ENCODE measurements around the gene CCDC124.

The CCDC124 gene

DNA sequence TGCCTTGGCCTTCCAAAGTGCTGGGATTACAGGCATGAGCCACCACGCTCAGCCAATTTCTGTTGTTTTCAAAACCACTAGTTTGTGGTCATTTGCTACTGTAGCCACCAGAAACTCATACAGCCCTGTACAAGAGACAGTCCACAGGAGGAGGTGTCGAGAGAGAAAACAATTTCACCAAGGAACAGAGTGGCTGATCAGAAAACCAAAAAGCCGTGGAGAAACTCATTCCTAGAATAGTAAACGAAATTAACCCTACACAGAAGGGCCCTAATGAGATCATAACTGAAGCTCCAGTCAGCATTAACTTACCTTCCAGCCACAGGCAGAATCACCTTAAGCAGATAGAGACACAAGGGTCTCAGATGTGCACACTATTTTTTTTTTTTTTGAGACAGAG lies 3.8 kb upstream of the CCDC124 start:
- peaks cover 12% of the 10 kb centered on the region for H3K79me2 ChIP-seq (ENCODE audit: insufficient read depth, low read length)

DNA sequence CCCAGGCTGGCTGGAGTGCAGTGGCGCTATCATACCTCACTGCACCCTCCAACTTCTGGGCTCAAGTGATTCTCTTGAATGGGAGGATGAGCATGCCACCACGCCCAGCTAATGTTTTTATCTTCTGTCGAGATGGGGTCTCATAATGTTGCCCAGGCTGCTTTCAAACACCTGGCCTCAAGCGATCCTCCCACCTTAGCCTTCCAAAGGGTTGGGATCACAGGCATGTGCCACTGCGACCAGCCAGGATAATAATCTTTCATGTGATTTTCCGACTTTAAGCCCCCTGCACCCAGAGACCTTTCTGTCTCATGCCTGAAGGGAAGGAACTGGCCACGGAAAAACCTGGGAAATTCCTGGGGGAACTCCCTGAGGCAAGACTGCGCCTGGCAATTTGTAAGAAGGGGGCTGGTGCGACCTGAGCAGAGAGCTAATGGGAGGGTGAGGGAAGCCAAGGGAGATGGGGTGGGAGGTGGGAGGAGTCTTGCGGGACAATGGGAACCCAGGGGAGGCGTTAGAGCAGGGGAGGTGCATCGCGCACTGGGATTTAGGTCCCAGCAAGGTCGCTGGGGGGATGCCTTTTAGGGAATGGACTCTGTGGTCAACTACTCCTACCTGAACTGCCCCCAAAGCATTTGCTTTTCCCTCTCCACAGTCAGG lies 1.2 kb upstream of the CCDC124 start:
- TF ChIP-seq, protein P1, sequence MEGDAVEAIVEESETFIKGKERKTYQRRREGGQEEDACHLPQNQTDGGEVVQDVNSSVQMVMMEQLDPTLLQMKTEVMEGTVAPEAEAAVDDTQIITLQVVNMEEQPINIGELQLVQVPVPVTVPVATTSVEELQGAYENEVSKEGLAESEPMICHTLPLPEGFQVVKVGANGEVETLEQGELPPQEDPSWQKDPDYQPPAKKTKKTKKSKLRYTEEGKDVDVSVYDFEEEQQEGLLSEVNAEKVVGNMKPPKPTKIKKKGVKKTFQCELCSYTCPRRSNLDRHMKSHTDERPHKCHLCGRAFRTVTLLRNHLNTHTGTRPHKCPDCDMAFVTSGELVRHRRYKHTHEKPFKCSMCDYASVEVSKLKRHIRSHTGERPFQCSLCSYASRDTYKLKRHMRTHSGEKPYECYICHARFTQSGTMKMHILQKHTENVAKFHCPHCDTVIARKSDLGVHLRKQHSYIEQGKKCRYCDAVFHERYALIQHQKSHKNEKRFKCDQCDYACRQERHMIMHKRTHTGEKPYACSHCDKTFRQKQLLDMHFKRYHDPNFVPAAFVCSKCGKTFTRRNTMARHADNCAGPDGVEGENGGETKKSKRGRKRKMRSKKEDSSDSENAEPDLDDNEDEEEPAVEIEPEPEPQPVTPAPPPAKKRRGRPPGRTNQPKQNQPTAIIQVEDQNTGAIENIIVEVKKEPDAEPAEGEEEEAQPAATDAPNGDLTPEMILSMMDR (conservative IDR thresholded peaks at IDR 0.05; ENCODE audit: low read length), result no peak
- TF ChIP-seq EZH2phosphoT487 (IDR thresholded peaks at IDR 0.05; ENCODE audit: borderline replicate concordance), result no peak
- Histone ChIP-seq H3K9ac (ENCODE audit: low read depth, low read length, poor library complexity, severe bottlenecking) (peak overlapping the region; percentile 95), H3K9me3 (ENCODE audit: insufficient read depth, low read depth, low read length) (no peaks in the 10 kb centered on the region), H3K4me1 (ENCODE audit: insufficient read depth, low read length, poor library complexity, severe bottlenecking) (peaks cover 10% of the 10 kb centered on the region), H3K36me3 (ENCODE audit: insufficient read depth, low read length) (no peaks in the 10 kb centered on the region), H3F3A (ENCODE audit: low read depth) (no peaks in the 10 kb centered on the region), H3K4me2 (ENCODE audit: low read depth, low read length, poor library complexity, severe bottlenecking) (no peak overlapping the region), H3K4me3 (ENCODE audit: low read length, poor library complexity, severe bottlenecking) (peak overlapping the region; percentile 99), H3K27me3 (ENCODE audit: insufficient read depth, low read length, poor library complexity, severe bottlenecking) (no peaks in the 10 kb centered on the region), H3K79me2 (ENCODE audit: insufficient read depth, low read length) (peaks cover 21% of the 10 kb centered on the region), H4K20me1 (ENCODE audit: insufficient read depth, low read length, poor library complexity, severe bottlenecking) (no peaks in the 10 kb centered on the region), H2AFZ (ENCODE audit: low read length) (peak overlapping the region; percentile 99; the same call in 1 of the 2 replicates), H3K9me2 (replicated peaks; ENCODE audit: low read depth, low read length) (no peaks in the 10 kb centered on the region)

More for the DNA sequence above, 3.8 kb upstream of the CCDC124 start:
- Histone ChIP-seq H3K4me2 (ENCODE audit: low read depth, low read length, poor library complexity, severe bottlenecking) (no peak overlapping the region), H3F3A (ENCODE audit: low read depth) (no peaks in the 10 kb centered on the region), H3K4me3 (ENCODE audit: low read length, poor library complexity, severe bottlenecking) (no peak overlapping the region), H3K4me1 (ENCODE audit: insufficient read depth, low read length, poor library complexity, severe bottlenecking) (peaks cover 10% of the 10 kb centered on the region), H3K9me3 (ENCODE audit: insufficient read depth, low read depth, low read length) (no peaks in the 10 kb centered on the region), H3K27me3 (ENCODE audit: insufficient read depth, low read length, poor library complexity, severe bottlenecking) (no peaks in the 10 kb centered on the region), H3K9ac (ENCODE audit: low read depth, low read length, poor library complexity, severe bottlenecking) (no peak overlapping the region), H3K36me3 (ENCODE audit: insufficient read depth, low read length) (no peaks in the 10 kb centered on the region), H3K9me2 (replicated peaks; ENCODE audit: low read depth, low read length) (no peaks in the 10 kb centered on the region), H2AFZ (ENCODE audit: low read length) (no peak overlapping the region), H4K20me1 (ENCODE audit: insufficient read depth, low read length, poor library complexity, severe bottlenecking) (no peaks in the 10 kb centered on the region)
- TF ChIP-seq, protein P1 (conservative IDR thresholded peaks at IDR 0.05; ENCODE audit: low read length), result no peak
- no peak for TF ChIP-seq EZH2phosphoT487 (IDR thresholded peaks at IDR 0.05; ENCODE audit: borderline replicate concordance)

DNA sequence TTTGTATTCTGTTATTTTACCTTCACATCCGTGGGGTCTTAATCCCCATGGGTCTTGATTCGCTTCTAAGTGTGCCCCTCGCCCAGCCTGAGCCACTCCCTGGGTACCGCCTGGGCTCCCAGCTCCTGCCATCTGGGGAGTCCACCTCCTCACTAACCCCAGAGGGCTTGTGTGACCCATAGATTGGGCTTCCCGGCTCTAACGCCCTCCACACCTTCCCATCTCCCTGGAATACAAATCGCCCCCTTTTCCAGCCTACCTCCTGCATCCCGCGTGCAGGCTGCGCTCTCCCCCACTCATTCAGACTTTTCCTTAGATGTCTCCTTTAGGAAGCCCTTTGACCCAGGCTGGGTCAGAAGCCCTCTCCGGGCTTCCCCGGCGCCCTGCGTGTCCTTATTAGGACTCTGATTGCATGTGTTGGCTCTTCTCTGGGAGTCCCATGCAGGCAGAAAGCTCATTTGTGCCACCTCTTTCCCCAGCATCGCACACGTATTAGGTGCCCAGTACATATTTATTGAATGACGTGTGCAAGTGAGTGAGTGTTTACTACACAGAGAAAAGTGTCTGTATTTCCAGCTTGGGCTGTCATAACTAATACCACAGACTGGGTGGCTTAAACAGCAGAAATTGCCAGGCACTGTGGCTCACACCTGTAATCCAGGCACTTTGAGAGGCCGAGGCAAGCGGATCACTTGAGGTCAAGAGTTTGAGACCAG lies 757 bp downstream of the CCDC124 start:
- no peaks in the 10 kb centered on the region for H3F3A ChIP-seq (ENCODE audit: low read depth)
- no peaks in the 10 kb centered on the region for H3K9me3 ChIP-seq (ENCODE audit: insufficient read depth, low read depth, low read length)
- H3K9me2 ChIP-seq (replicated peaks; ENCODE audit: low read depth, low read length), result no peaks in the 10 kb centered on the region
- H2AFZ ChIP-seq (ENCODE audit: low read length), result no peak overlapping the region; the same call in 1 of the 2 replicates
- peak overlapping the region; percentile 99 for H3K4me3 ChIP-seq (ENCODE audit: low read length, poor library complexity, severe bottlenecking)
- H3K9ac ChIP-seq (ENCODE audit: low read depth, low read length, poor library complexity, severe bottlenecking), result peak overlapping the region; percentile 95
- no peaks in the 10 kb centered on the region for H3K36me3 ChIP-seq (ENCODE audit: insufficient read depth, low read length)
- H3K27me3 ChIP-seq (ENCODE audit: insufficient read depth, low read length, poor library complexity, severe bottlenecking), result no peaks in the 10 kb centered on the region
- H3K79me2 ChIP-seq (ENCODE audit: insufficient read depth, low read length), result peaks cover 21% of the 10 kb centered on the region
- H3K4me2 ChIP-seq (ENCODE audit: low read depth, low read length, poor library complexity, severe bottlenecking), result peak overlapping the region; percentile 95
- peaks cover 10% of the 10 kb centered on the region for H3K4me1 ChIP-seq (ENCODE audit: insufficient read depth, low read length, poor library complexity, severe bottlenecking)
- no peaks in the 10 kb centered on the region for H4K20me1 ChIP-seq (ENCODE audit: insufficient read depth, low read length, poor library complexity, severe bottlenecking)
- TF ChIP-seq, protein P1 (conservative IDR thresholded peaks at IDR 0.05; ENCODE audit: low read length), result no peak
- TF ChIP-seq EZH2phosphoT487 (IDR thresholded peaks at IDR 0.05; ENCODE audit: borderline replicate concordance), result no peak
